PFSK-1 (cell line): ENCODE measurements around the gene FER.

Source experiments
- FOXP2 ChIP-seq: optimal IDR thresholded peaks from 2 replicates; pipeline ENCODE3; 2011; ENCODE audit warnings: borderline replicate concordance, control low read depth, inconsistent platforms; ENCODE audit not compliant: insufficient read depth; ENCODE audit errors: extremely low read length, extremely low read depth
- POLR2AphosphoS5 ChIP-seq: IDR thresholded peaks from 2 replicates; pipeline ENCODE4 v1.6.1; 2012; ENCODE audit warnings: low read depth, mild to moderate bottlenecking, control low read depth, low read length, moderate library complexity
- REST ChIP-seq, 2 experiments: IDR thresholded peaks; 2 replicates each; pipeline versions ENCODE4 v1.6.1 to v1.8.0; 2011 to 2012; ENCODE audit warnings: low read depth in 2 of 2, low read length in 2 of 2, control low read depth in 1 of 2, inconsistent platforms in 1 of 2, mild to moderate bottlenecking in 1 of 2, moderate library complexity in 1 of 2; ENCODE audit not compliant: insufficient read depth in 1 of 2
- SIN3A ChIP-seq: IDR thresholded peaks from 2 replicates; pipeline ENCODE4 v1.6.1; 2012; ENCODE audit warnings: mild to moderate bottlenecking, low read length, moderate library complexity, borderline replicate concordance; ENCODE audit not compliant: insufficient read depth
- TAF1 ChIP-seq: IDR thresholded peaks from 2 replicates; pipeline ENCODE4 v1.6.1; 2012; ENCODE audit warnings: low read length, control low read depth, borderline replicate concordance; ENCODE audit not compliant: insufficient read depth

The FER gene

GRCh38 chr5:108857905-108858304 is 110.2 kb downstream of the FER start:
- TF ChIP-seq TAF1 (no peak), REST (IDR thresholded peaks at IDR 0.05; ENCODE audit: insufficient read depth in 1 of 2, low read depth in 2 of 2, low read length in 2 of 2) (no peak)

GRCh38 chr5:108858959-108859358 is 111.3 kb downstream of the FER start:
- no peak for TF ChIP-seq REST (IDR thresholded peaks at IDR 0.05; ENCODE audit: insufficient read depth in 1 of 2, low read depth in 2 of 2, low read length in 2 of 2)

GRCh38 chr5:108862211-108862610 is 114.5 kb downstream of the FER start:
- no peak for TF ChIP-seq FOXP2
- TF ChIP-seq POLR2AphosphoS5, result no peak
- no peak for TF ChIP-seq SIN3A
- no peak for TF ChIP-seq TAF1
- TF ChIP-seq REST (IDR thresholded peaks at IDR 0.05; ENCODE audit: insufficient read depth in 1 of 2, low read depth in 2 of 2, low read length in 2 of 2), result no peak

GRCh38 chr5:108867656-108868055 is 120.0 kb downstream of the FER start:
- TF ChIP-seq REST (IDR thresholded peaks at IDR 0.05; ENCODE audit: insufficient read depth in 1 of 2, low read depth in 2 of 2, low read length in 2 of 2), result no peak
- TF ChIP-seq POLR2AphosphoS5, result no peak
- TF ChIP-seq FOXP2, result no peak
- TF ChIP-seq SIN3A, result no peak
- no peak for TF ChIP-seq TAF1

- TF ChIP-seq FOXP2, result no peak
- TF ChIP-seq REST (IDR thresholded peaks at IDR 0.05; ENCODE audit: insufficient read depth in 1 of 2, low read depth in 2 of 2, low read length in 2 of 2), result no peak
- no peak for TF ChIP-seq SIN3A
- no peak for TF ChIP-seq TAF1
- no peak for TF ChIP-seq POLR2AphosphoS5
These were observed 121.4 kb downstream of the FER start for GRCh38 chr5:108869066-108869465.
